GM21737 (cell line): Measurements from ENCODE around the gene CDC42BPB.

Source experiments
- ATAC-seq: cut with Tn5 transposase; IDR thresholded peaks from one replicate; pipeline ENCODE4 v1.9.1; 2021; ENCODE audit warnings: mild to moderate bottlenecking, moderate library complexity; ENCODE audit not compliant: unreplicated experiment

CDC42BPB gene

DNA sequence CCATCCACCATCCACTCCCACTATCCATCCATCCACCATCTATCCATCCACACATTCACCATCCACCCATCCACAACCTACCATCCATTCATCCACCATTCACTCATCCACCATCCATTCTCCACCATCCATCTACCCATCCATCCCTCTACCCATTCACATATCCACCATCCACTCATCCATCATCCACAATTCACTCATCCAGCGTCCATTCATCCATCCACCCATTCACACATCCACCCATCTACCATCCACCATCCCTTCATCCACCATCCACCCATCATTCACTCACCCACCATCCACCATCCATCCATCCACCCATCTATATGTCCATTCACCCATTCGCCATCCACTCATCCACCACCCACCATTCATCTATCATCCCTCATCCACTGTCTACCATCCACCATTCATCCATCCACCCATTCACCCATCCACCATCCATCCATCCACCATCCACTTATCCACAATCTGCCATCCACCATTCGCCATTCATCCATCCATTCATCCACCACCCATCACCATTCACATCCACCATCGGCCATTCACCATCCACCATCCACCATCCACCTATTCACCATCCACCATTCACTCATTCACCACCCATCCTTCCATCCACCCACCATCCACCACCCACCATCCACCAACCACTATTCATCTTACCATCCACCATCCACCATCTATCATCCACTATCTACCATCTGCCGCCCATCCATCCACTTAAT, 136.9 kb downstream of the CDC42BPB start:
- no peak for ATAC-seq

DNA sequence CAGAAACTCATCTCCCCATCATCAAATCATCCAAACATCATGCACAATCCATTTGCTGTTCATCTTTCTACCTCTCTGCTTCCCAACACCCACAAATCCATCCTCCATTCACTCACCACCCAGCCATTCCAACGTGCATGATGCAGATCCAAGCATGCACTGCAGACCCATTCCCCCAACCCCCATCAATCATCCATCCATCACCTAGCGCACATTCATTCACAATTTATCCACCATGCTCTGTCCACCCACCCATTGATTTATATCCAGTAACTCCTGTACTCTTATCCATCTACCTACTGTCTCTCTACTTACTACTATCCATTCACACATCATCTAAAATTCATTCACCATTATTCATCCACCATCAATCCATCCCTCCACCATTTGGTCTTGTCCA, 138.9 kb downstream of the CDC42BPB start:
- ATAC-seq: no peak

DNA sequence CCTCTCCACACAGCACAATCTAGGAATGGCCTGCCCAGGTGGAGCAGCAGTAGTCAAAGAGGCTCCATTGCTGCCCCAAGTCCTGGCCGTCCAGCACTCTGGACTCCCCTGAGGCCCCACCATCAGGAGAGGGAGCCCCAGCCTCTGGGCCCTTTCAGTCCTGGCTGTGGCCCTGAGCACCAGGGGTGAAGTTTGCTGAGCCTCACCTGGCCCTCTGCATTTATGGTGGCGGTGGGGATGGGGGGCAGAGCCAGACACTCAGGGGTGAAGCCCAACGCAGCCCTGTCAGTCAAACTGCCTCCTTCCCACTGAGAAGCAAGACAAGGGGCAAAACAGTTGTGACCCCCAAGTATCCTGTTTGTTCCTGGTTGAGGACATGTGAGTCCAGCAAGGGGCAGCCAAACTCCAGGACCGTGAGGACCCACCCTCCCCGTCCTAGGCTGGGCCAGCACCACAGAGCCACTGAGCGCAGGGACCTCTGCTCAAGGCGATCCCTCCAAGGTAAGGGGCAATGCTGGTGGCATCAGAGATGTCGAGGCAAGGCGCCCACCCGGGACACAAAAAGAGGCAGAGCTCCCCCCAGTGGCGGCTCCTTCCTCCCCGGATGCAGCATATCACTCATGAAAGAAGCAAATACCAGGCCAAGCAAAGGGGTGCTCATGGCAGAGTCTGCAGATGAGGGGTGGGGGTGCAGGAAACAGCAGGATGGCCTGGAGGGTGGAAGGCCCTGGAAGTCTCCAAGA, 139.7 kb downstream of the CDC42BPB start:
- no peak for ATAC-seq

DNA sequence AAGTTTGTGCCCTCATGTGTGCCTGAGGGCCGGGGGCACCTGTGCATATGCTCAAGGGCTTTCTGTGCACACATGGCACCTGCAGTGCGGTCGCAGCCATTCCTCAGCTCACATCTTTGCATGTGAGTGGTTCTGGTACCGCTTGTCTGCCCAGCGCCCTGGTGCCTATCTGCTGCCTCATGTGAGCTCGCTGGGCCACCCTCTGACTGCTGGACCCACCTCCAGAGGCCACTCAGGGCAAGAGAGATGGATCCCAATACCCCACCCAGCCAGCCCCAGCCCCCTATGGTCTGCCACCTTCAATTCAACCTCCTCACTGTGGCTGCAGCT, 140.3 kb downstream of the CDC42BPB start:
- ATAC-seq: no peak

DNA sequence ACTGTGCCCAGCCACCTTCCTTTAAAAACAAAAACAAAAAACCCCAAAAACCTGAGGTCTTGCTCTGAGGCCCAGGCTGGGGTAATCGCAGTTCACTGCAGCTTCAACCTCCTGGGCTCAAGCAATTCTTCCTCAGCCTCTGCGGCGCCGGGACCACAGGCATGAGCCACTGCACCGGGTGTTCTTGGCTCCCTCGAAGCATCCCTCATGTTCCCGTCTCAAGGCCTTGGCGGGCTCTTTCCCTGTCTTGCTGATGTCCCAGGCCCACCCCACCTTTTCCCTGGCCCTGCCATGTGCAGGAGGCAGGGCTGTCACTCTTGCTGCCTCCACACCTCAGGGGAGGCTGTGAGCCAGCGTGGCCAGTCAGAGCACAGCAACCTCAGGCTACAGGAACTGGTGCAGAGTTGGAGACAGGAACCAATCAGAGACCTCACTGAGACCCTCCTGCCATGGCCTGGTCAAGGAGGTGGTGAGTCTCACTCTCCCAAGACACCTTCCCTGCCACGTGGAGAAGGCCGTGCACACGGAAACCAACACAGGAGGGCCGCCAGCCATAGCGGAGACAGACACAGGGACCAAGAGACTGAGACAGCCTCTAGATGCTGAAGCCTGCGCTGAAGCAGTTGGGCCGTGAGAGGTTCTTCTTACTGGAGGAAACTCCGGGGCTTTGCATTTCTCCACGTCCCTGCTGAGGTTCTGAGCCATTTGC, 140.8 kb downstream of the CDC42BPB start:
- ATAC-seq: no peak

DNA sequence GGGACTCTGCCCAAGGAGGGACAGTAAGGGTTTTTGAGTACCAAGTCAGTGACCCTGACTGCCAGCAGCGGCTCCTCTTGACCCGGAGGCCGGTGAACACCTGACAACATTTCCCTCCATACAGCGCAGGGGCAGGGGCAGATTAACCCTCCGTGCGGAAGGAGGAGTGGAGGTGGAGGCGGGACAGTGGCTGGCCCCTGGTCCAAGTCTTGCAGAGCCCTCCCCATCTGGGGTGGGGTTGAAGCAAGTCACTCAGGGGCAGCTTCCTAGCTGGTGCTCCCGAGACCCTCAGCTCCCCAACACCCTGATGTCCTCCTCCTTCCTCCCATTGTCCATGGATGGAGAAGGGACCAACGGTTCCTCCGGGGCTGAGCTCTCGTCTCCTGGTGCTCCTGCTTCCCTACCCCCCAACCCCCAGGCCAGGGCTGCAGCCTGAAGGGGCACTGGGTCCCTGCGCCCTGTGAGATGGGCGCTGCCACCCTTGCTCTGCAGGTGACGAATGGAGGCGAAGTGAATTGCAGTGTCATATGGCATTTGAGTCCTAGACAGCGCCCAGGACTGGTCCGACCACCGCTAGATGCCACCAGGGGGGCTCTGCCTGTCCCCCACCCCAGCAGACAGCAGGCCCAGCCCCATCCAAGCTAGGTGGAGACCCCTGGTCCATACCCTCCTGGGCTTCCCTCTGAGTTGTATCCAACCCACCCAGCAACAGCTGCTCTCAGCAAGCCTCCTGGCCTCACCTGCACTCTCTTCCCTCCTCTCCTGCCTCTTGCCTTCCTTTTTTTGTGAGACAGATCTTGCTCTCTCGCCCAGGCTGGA, 141.8 kb downstream of the CDC42BPB start:
- no peak for ATAC-seq

DNA sequence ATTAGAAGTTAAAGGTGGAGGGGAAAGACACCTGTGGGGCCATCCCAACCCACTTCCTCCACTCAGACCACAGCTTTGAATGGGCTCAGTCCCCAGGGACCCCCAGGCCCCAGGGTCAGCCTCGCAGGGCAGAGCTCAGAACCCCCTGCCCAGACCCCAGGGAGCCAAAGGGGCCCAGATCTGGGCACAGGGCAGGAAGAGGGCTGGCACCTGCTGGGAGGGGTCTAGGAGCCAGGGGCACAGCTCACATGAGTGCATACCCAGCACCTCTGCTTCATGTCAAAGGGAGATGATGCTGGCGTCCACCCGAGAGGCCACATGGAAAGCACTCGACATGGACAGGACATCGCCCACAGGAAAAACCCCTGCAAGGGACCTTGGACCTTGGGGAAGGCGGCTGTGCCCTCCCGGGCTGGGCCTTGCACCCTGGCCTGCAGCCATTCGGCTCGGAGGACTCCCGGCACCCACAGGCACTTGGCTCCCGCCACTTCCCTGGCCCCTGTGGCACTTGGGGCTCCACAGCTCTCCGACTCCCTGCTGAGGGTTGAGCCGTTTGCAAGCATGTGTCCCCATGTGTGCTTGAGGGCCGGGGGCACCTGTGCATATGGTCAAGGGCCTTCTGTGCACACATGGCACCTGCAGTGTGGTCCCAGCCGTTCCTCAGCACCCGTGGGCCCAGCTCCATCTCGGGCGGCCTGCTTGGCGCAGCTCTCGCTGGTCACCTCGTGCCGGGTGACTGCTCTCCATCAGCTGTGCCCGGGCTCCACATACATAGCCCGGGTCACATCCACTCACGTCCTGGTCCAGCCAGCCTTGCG, 142.7 kb downstream of the CDC42BPB start:
- no peak for ATAC-seq

DNA sequence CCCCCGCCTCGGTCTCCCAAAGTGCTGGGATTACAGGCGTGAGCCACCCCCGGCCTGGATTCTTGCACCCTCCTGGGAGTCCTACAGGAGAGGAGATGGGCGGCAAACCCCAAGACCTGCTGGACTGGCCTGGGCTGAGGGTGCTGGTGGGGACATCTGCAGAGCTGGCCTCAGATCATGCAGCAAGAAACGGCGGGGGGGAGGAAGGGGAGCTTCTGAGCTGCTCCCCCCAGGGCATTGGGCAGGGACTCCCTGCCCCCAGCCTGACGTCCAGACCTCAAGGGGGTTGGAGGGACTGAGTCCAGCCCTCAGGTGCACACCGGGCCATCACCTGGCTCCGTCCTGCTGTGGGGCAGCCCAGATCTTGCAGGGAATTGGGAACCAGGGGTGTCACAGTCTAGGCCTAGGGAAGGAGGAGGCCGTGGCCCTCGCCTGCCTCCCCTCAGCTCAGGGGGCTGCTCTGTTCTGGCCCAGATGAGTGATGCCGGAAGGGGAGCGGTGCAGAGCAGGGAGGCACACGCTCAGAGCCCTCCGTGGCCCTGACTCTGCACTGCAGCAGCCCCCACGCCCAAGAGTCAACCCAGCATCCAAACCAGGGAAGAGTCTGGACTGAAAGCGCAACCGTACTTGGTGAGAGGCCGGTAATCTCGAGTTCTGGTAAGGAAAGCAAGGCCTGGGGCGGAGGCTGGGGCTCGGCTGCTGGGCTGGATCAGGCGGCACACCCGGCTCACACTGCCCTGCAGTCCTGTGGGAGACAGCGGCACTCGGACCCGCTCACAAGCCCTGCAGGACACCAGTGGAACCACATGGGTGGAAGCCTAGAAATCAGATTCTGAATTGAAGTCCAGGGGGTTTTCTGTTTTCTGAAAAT, 143.8 kb downstream of the CDC42BPB start:
- no peak for ATAC-seq

DNA sequence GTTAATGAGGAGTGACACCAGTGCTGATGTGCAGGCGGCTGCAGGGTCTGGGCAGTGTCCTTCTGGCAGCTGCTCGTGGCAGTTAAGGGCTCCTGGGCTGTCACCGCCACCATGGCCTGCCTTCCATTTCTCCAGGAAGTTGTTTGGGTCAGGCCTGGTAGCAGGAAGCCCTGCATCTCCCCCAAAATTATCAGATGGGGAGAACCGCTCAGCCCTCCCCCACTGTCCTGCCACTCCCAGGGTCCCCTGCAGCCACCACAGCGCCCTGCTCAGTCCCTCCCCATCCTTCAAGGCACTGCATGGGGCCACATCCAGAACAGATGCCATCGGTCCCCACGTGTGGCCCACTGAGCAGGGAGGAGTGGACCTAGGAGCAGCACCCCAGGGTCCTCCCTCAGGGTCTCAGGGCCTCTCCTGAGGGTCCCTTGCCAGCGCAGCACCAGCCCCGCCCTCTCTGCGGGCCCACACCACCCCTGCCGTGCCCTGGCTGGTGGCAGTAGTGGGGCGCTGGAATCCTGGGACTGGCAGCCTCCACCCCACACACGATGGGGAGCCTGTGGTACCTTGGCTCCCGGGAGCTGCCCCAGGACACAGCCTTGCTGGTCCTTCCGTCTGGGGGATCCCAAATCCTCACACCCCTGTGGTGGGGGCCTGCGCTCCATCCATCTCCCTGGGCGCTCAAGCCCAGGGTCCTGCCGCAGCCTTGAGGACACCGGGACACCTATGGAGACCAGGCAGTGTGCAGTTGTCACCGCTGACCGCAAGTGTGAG, 145.2 kb downstream of the CDC42BPB start:
- ATAC-seq: no peak

DNA sequence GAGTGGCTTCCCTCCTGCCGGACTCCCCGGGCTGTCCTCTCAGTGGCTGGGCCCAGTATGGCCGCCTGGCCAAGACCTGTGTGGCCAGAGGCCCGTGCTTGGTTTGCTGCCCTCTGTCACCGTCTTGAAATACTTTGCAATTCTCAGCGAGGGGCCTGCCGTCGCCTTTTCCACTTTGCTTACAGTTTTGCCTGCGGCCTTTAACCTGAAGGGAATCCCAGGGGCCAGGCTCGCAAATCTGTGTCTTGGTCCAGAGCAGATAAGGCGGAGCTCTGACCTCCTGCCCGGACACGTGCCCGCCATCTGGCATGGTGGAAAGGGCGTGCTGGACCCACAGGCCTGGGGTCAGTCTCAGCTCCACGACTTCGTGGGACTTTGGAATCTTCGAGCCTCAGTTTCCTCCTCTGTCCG, 145.8 kb downstream of the CDC42BPB start:
- no peak for ATAC-seq

DNA sequence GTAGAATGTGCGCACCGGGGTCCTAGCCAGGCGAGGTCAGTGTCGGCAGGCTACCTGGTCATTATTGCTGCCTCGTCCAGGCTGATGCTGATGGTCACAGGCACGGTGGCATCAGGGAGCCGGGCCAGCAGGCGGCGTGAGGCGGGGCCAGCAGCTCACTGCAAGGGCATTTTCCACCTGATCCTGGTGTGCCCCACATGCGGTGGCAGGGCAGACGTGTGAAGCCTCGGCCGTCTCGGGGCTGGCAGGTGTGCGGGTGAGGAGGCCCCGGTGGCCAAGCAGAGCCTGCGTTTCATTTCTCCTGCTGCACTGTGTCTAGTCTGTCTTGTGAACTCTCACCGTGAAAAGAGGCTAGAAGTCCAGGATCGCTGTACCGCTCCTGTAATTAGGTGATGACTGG, 146.9 kb downstream of the CDC42BPB start:
- ATAC-seq: no peak

DNA sequence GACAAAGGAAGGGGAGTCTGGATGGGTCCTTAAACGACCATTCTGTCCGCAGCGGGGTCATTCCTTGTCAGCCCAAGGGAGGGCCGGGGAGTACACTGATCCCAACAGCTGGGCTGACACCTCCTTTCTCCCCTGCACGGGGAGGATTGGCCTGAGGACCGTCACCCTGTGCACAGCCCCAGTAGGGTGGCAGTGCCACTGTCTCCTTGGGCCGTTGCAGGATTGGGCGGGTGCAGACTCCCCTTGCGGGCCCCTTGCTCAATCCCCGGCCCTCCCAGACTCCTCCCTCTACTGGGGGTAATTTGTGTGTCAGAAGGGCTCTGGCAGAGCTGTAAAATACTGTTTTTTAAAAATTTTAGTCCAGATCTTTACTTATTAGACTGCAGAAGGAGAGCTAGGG, 147.4 kb downstream of the CDC42BPB start:
- ATAC-seq: no peak

DNA sequence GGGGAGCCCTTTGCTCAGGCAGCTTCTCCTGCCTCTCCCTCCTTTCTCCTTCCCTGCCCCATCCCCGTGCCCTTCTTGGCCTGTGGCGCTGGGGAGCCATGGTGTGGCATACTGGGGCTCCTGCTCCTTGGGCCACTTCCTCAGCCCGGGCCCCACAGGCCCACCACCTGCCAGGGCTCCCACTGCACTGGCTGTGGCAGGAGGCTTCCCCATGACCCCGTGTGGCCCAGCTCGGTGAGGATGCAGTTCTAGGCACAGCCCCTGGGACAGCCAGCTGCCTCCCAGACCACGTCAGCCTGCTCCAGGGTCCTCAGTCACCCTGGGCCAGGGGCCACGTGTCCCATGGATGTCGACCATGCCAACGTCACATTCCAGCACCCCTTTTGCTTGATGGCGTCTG, 147.9 kb downstream of the CDC42BPB start:
- ATAC-seq: no peak

DNA sequence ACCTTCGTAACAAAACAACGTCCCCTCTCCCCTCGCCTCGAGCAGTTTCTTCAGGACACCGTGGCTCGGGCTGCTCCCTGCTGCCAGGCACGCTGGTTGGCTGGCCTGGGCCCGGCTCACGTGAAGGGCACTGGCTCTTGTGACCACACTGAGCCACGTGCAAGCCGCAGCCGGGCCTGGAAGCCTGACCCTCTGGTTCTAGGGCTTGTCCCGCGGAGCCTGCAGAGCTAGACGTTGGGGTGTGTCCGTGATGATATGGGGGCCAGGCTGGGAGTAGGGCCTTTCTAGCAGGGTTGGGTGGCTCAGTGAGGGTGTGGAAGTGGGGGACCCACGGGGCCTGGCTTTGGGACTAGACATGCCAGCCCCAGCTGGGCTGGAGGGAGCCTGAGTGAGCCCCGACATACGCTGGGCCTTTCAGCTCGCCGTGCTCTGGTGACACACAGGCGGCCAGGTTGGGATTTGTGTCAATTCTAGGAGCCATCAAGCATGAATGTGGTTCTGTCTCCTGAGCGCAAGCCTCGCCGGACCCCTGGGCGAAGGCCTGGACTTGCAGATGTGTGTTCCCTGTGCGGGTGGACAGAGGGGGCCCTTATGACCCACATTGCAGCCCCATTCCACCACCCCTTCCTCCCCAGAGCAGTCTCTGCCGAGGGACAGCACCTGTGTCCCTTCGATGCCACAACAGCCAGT, 148.4 kb downstream of the CDC42BPB start:
- ATAC-seq: no peak

DNA sequence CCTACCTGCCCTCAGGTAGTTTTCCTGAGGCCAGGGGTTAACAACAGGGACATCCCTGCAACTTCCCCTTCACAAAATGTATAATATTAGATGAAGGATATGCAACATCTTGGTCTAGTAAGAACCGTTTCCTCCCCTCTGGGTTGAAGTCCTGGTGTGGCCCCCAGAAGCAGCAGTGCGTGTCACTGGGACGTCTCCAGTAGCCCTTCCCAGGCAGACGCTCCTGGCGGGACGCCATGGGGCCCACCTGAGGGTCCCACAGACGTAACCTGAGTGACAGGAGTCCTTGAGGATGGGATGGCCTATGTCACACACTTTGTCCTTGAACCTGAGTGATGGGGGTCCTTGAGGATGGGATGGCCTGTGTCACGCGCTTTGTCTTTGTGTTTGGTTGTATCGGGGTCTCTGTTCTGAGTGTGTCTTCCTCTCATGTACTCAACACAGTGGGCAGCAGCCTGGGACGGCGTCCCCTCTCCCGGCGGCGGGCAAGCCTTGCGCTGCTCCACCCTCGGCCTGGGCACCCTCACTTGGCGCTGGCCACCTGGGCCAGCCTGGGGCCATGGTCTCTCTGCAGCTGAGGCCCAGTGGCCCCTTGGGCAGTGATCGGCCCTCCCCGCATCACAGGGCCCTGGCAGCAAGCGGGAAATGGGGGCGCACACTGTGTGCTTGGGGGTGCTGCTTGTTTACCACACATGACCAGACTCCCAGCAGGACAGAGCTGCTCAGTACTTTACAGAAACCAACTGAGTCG, 149.2 kb downstream of the CDC42BPB start:
- ATAC-seq: no peak

DNA sequence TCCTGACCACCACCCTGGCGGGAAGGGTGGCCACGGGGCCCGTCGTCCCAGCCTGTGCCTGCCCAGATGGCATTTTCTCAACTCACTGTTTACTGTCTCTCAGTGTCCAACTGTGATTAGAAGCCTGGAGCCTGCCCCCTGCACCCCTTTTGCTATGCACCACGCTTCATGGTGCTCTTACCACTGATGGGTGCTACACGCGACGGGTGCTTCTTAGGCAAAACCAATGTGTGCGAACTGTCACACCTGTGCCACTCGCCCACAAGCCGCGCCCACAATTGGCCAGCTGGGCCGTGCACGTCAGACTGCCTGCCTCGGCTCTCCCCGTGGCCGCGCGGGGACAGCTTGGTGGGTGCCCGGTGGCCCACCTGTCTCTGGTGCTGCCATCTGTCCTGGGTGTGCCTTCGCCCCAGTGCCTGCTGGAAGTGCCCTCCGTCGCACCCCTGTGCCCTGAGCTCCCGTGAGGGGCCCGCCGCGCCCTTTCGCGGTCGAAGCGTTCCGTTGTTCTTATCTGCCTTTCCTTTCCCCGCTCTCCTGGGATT, 150.0 kb downstream of the CDC42BPB start:
- no peak for ATAC-seq
